Mesodermal cell (in vitro differentiated cells): Measurements from ENCODE around the gene FOXP3.

Source experiments
- H3K27ac ChIP-seq: 2 replicates; pipeline ENCODE4 v1.7.0; 2013; ENCODE audit warnings: mild to moderate bottlenecking, low read depth, low read length, moderate library complexity; ENCODE audit not compliant: severe bottlenecking
- H3K36me3 ChIP-seq: 2 replicates; pipeline ENCODE4 v1.7.1; 2013; ENCODE audit warnings: mild to moderate bottlenecking, low read length, moderate library complexity; ENCODE audit not compliant: control insufficient read depth, insufficient read depth
- H3K4me1 ChIP-seq: one replicate; pipeline ENCODE4 v1.7.1; 2013; ENCODE audit warnings: mild to moderate bottlenecking, low read length; ENCODE audit not compliant: insufficient read depth, control insufficient read depth, poor library complexity, severe bottlenecking
- H3K4me3 ChIP-seq: 2 replicates; pipeline ENCODE4 v1.7.0; 2013; ENCODE audit warnings: low read length, control low read depth, mild to moderate bottlenecking; ENCODE audit not compliant: insufficient read depth, poor library complexity, severe bottlenecking; ENCODE audit errors: extremely low read depth
- H3K9me3 ChIP-seq: 2 replicates; pipeline ENCODE4 v1.7.1; 2013; ENCODE audit warnings: mild to moderate bottlenecking, low read length, moderate library complexity; ENCODE audit not compliant: control insufficient read depth
- WGBS, 2 experiments: methylation state at CpG; one replicate each; pipeline ENCODE4 v1.1.5; 2013; ENCODE audit warnings: missing lambda C conversion rate in 2 of 2; ENCODE audit not compliant: insufficient coverage in 2 of 2; 5-methylcytosine and 5-hydroxymethylcytosine counted together

The FOXP3 gene

DNA sequence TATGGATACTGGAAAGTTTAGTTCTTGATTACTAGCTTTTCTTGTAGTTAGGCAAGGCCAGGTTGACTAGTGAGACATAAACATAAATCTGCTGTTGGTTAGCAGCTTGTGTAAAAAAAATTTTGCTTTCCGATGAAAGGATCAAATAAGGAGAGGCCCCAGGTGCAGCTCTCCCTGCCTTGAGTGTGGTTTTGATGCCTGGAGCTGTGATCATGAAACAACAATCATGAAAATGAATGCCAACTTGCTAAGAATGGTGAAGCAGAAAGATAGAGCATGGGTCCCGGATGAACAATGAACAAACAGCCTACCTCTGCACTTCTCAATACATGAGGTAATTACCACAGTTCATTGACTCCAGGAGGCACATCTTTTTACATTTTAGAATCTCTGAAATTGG is 50.1 kb downstream of the FOXP3 start:
- Histone ChIP-seq H3K4me3 (no peak overlapping the region), H3K4me1 (no peaks in the 10 kb centered on the region), H3K27ac (no peak overlapping the region), H3K36me3 (no peaks in the 10 kb centered on the region), H3K9me3 (no peaks in the 10 kb centered on the region)
- 94 to 100% methylated on average over 1 to 2 of the region's 2 CpGs for WGBS, 2 experiments

DNA sequence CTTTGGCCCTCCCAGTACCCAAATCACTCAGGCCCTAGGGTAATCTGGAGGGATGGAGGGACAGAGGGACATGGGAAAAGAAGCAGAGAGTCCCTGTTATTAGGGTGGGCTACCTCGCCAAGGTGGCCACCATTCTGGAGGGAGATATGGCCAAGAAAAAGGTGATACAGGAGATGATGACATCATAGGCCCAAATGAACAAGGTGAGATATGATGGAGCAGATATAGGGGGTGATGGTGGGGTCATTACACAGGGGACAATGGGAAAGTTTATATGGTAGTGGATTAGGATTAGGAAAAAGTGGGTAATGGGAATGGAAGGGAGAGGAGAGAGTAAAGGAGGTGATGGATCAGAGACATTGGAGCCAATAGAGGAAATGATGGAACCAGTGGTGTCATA is 51.6 kb downstream of the FOXP3 start:
- Histone ChIP-seq H3K36me3 (no peaks in the 10 kb centered on the region), H3K4me3 (no peak overlapping the region), H3K4me1 (no peaks in the 10 kb centered on the region), H3K27ac (no peak overlapping the region), H3K9me3 (no peaks in the 10 kb centered on the region)
- WGBS, 2 experiments, result 80% methylated on average over 1 of the region's 1 CpG; no CpG with 5 or more reads in 1 of the 2 experiments

DNA sequence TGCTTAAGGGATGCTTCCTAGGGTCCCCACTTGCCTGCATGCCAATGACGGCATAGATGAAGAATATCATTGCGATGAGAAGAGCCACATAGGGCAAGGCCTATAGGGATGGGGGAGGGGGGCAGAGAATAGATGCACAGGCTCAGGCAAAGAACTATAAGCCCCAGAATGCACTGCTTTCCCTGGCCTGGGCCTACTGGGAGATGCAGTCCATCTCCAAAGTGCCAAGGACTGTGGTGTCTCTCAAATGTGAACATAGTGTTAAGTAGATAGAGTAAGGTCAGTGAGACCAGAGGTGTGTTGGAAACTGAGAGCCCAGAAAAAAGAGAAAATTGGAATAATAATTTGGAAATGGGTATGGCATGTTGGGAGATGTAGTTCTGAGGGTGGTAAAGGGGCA is 52.3 kb downstream of the FOXP3 start:
- Histone ChIP-seq H3K36me3 (no peaks in the 10 kb centered on the region), H3K9me3 (no peaks in the 10 kb centered on the region), H3K4me1 (no peaks in the 10 kb centered on the region), H3K4me3 (no peak overlapping the region), H3K27ac (no peak overlapping the region)
- WGBS, 2 experiments, result 100% methylated on average over 1 of the region's 2 CpGs; no CpG with 5 or more reads in 1 of the 2 experiments

DNA sequence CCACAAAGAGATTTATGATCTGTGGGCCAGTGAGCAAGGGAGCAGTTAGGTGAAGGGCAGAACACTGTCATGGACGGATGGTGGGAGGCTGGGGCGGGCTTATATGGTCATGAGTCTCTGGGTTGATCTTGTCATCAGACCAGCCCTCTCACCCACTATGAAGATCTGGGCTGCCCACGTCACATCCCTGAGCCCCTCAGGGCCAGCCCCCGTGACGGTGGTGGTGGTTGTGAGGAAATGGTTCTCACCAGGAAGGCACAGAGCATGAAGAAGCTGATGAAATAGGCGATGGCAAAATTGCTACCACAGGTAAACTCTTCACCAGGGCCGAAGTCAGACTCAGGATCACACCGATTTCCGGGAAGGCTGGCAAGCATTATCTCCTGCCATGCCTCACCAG is 53.4 kb downstream of the FOXP3 start:
- WGBS, 2 experiments, result 100% methylated on average over 1 to 2 of the region's 9 CpGs
- Histone ChIP-seq H3K4me1 (no peaks in the 10 kb centered on the region), H3K9me3 (no peaks in the 10 kb centered on the region), H3K27ac (no peak overlapping the region), H3K36me3 (no peaks in the 10 kb centered on the region), H3K4me3 (no peak overlapping the region)

DNA sequence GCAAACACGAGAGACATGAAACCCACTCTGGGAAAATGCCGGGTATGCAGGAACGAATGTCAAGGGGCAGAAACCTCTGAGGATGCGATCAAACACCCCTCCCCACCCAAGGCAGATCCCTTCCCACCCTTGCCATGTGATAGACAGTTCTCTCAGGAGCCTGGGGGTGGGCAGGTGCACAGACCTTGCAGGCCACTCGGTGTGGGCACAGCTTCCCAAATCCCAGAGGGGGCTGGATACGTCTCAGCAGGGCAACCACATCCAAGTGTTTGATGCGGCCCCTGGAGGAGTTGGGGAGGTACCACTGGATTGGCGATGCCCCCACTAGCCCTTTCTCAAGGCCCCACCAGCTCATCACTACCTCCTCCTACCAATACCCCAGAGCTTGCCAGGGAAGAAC is 54.1 kb downstream of the FOXP3 start:
- Histone ChIP-seq H3K27ac (no peak overlapping the region), H3K9me3 (no peaks in the 10 kb centered on the region), H3K4me3 (no peak overlapping the region), H3K4me1 (no peaks in the 10 kb centered on the region), H3K36me3 (no peaks in the 10 kb centered on the region)
- 80 to 100% methylated on average over 2 to 4 of the region's 8 CpGs for WGBS, 2 experiments

DNA sequence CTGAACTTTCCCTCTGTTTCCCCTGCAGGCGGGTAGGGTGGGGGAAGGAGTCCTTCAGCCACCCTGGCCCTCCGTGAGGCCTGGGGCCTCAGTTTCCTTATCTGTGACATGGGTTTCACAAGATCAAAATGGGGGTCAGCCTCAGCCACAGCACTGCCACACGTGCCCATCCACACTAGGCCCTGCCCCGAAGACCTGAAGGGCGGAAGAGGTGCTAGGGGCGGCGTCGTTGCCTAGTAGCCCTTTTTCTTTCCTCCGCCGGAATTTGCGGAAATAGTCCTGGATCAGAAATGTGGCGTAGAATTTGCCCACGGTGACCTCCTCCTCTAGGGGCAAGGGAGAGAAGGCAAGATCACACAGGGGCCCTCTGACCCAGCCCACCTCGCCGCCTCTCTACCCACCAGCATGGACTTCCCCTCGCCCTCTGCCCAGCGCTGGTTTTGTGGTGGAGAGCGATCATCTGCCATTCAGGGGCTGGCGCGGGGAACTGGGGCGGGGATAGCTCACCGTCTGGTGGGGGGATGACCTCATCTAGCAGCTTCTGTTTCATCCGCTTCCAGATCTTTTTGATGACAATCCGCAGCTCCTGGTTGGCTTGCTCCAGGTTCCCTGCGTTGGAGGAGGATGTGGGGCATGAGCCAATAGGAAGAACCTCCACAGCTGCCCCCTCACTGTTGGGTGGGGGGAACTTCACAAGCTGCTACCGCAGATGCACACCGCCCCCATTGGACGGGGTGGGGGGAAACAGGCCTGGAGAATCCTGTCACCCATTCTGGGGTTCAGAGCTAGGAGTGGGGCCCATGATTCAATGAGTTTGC is 54.9 kb downstream of the FOXP3 start:
- no peaks in the 10 kb centered on the region for H3K9me3 ChIP-seq
- H3K4me1 ChIP-seq, result no peaks in the 10 kb centered on the region
- H3K27ac ChIP-seq, result no peak overlapping the region
- H3K36me3 ChIP-seq, result no peaks in the 10 kb centered on the region
- 68 to 93% methylated on average over 6 to 11 of the region's 28 CpGs for WGBS, 2 experiments
- H3K4me3 ChIP-seq, result no peak overlapping the region

DNA sequence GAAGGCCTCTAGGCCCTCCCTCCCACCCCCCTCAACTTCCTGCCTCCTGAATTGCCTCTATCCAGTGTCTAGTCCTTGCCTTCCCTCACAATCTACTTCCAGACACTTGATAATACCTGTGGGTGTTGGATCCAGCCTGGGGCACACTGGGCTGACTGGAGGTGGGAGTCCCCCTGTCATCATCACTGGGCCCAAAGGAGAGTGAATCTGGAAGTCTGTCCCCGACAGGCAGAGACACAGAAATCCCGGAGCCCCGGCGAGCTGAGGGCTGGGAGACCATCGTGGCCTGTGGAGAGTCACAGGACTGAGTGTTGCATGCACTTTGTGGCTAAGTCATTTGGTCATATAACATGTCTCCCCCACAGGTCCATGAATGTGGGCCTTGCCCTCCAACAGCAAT is 56.1 kb downstream of the FOXP3 start:
- no peak overlapping the region for H3K27ac ChIP-seq
- no peaks in the 10 kb centered on the region for H3K36me3 ChIP-seq
- H3K4me1 ChIP-seq, result no peaks in the 10 kb centered on the region
- H3K9me3 ChIP-seq, result no peaks in the 10 kb centered on the region
- no peak overlapping the region for H3K4me3 ChIP-seq
- no CpG with 5 or more reads among the region's 5 CpGs for WGBS, 2 experiments

DNA sequence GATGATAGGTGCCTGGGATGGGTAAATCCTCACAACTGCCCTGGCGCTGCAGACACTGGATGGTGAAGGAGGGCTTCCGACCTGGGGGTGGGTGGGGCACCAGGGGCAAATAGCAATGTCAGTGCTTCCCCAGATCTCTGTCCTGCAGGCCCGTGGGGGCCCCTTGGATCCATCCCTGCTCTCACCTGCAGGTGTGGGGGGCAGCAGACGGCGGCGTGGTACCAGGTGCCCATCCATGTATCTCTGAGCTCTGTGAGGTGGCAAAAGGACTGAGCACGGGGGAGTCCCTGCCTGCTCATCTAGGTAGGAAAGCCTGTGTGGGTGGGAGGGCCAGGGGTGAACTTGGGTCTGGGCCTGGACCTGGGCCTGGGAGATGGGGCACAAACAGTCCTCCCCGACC is 58.0 kb downstream of the FOXP3 start:
- Histone ChIP-seq H3K9me3 (no peaks in the 10 kb centered on the region), H3K36me3 (no peaks in the 10 kb centered on the region), H3K4me3 (no peak overlapping the region), H3K27ac (no peak overlapping the region), H3K4me1 (no peaks in the 10 kb centered on the region)
- WGBS, 2 experiments, result no CpG with 5 or more reads among the region's 8 CpGs

DNA sequence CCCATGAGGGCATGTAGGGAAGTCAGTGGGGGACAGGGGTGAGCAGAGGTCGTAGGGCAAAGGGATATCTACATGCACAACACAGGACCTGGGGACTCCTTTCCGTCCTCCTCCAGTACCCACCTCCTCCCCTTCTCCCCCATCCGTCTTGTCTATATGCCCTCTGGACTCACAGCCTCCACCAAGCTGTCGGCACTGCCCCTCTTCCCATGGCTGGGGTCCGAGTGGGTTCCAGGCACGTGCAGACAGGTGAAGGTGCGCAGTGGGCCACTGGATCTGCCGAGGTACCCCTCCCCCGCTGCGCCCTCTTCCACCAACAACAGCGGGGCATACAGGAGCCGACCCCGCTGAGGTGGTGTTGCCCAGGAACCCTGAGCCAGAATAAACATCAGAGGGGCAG is 59.1 kb downstream of the FOXP3 start:
- Histone ChIP-seq H3K4me3 (no peak overlapping the region), H3K36me3 (no peaks in the 10 kb centered on the region), H3K27ac (no peak overlapping the region), H3K4me1 (no peaks in the 10 kb centered on the region), H3K9me3 (no peaks in the 10 kb centered on the region)
- 90 to 100% methylated on average over 2 to 3 of the region's 13 CpGs for WGBS, 2 experiments

DNA sequence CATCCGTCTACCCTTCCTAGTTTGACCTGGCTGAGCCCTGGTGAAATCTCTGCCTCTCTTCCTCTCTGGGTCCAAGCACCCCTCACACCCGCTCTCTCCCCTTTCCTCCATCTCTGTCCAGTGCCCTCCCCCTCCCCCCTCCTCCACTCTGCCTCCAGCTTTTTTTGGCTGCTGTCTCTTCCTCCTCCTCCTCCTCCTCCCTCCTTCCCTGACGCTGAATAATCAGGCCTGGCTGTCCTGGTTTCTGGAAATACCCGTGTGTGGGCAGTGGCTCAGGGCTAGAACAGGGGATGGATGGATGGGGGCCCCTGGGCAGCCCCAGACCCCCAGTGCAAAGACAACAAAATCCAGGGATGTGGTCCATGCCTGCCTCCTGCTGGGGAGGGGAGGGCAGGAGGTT is 59.8 kb downstream of the FOXP3 start:
- no peaks in the 10 kb centered on the region for H3K36me3 ChIP-seq
- no peak overlapping the region for H3K4me3 ChIP-seq
- no peaks in the 10 kb centered on the region for H3K9me3 ChIP-seq
- H3K4me1 ChIP-seq, result no peaks in the 10 kb centered on the region
- WGBS, 2 experiments, result 60 to 78% methylated on average over 1 to 2 of the region's 4 CpGs
- H3K27ac ChIP-seq, result no peak overlapping the region

DNA sequence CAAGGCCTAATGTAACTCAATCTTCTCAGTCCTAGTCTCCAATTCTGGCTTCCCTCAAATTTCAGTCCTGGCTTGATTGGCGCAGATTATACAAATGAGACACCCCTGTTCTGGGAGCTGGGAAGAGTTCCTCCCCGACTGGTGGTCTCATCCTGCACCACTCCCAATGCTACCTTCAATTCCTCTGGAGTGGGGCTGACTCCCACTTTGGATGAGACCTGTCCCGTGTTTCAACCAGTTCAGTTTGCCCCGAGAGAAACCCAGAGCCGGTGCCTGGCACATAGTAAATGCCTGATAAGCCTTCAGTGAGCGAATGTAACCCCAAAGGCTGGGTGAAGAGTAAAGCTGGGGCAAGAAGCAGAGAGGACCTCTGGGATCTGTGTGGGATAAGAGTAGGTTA is 60.5 kb downstream of the FOXP3 start:
- Histone ChIP-seq H3K27ac (no peak overlapping the region), H3K4me1 (no peaks in the 10 kb centered on the region), H3K36me3 (no peaks in the 10 kb centered on the region), H3K9me3 (no peaks in the 10 kb centered on the region), H3K4me3 (no peak overlapping the region)
- WGBS, 2 experiments, result 92 to 95% methylated on average over 2 to 4 of the region's 6 CpGs
